Measurements from ENCODE around the gene TBPL1. TPM values are rescaled to one million over a fixed set of nuclear protein-coding genes. Genes with fewer than 3 reads are reported as not detected.

Gene TBPL1
- total and polyA plus RNA-seq, 2 of the 8 experiments (the other 6 are each of a cell fraction or from before 2014, with no cell fraction given), result 32.5 to 67.0 TPM

- peaks cover 4% of the 10 kb centered on the region for H3K79me1 ChIP-seq (ENCODE audit: low read depth, low read length)
- no peak overlapping the region for H4K8ac ChIP-seq (ENCODE audit: extremely low read depth, insufficient read depth, low read length)
- H2BK15ac ChIP-seq (ENCODE audit: low read length), result no peak overlapping the region
- H3K9me3 ChIP-seq (ENCODE audit: insufficient read depth in 2 of 2, low read depth in 1 of 2, low read length in 1 of 2), result no peaks in the 10 kb centered on the region
- H3K79me2 ChIP-seq (ENCODE audit: control insufficient read depth in 1 of 2, insufficient read depth in 2 of 2, low read length in 2 of 2), result peaks cover 8 to 87% of the 10 kb centered on the region in 2 experiments
- H3K56ac ChIP-seq (replicated peaks; ENCODE audit: insufficient read length, low read depth, low read length), result no peak overlapping the region
- no peak overlapping the region for H3K9ac ChIP-seq (replicated peaks in 1 of 4; ENCODE audit: extremely low read depth in 1 of 4, low read depth in 3 of 4, low read length in 3 of 4)
- WGBS, 2 experiments (ENCODE audit: extremely low coverage in 1 of 2, insufficient coverage in 1 of 2, insufficient read length in 1 of 2, insufficient replicate concordance in 2 of 2, low coverage in 1 of 2, low lambda C conversion rate in 2 of 2, missing lambda C conversion rate in 1 of 2), result 97% methylated on average over 4 of the region's 4 CpGs; no CpG with 5 or more reads in 1 of the 2 experiments
- no peak overlapping the region for H4K5ac ChIP-seq (ENCODE audit: insufficient read length, low read depth, low read length)
- H3K23me2 ChIP-seq (ENCODE audit: low read depth, low read length), result no peaks in the 10 kb centered on the region
- FAIRE-seq (no peak), DNase-seq (ENCODE audit: low read depth in 1 of 2, low spot score in 2 of 2) (no peak)
- H3K27ac ChIP-seq (ENCODE audit: low read depth, low read length), result no peak overlapping the region
- no peak overlapping the region for H2BK5ac ChIP-seq (ENCODE audit: low read depth, low read length)
- no peak overlapping the region for H2BK20ac ChIP-seq (ENCODE audit: low read length)
- H3K4ac ChIP-seq (replicated peaks; ENCODE audit: insufficient read length, low read depth, low read length), result no peak overlapping the region
- H3K4me3 ChIP-seq (ENCODE audit: extremely low read depth in 1 of 4, insufficient read depth in 2 of 4, low read depth in 3 of 4, low read length in 4 of 4), result no peak overlapping the region
- H3K36me3 ChIP-seq (ENCODE audit: control insufficient read depth in 2 of 4, insufficient read depth in 4 of 4, low read length in 3 of 4), result no peaks in the 10 kb centered on the region
- CTCF ChIA-PET (ENCODE audit: partially characterized antibody), result interaction anchor here (0.7 to 7.1 kb wide), 9 partner anchors 9 to 127 kb away, joined by 3 to 50 read pairs (median 3); no protein-coding TSS in a partner anchor
- H2BK12ac ChIP-seq (ENCODE audit: low read depth, low read length), result no peak overlapping the region
- POLR2A ChIA-PET (ENCODE audit: partially characterized antibody), result interaction anchor here (0.6 to 1.1 kb wide), 2 partner anchors 11 to 313 kb away, joined by 3 read pairs; no protein-coding TSS in a partner anchor
- no peak overlapping the region for H3K23ac ChIP-seq (ENCODE audit: insufficient read length)
- no peaks in the 10 kb centered on the region for H3K27me3 ChIP-seq (replicated peaks in 1 of 4; ENCODE audit: control insufficient read depth in 3 of 4, extremely low read depth in 1 of 4, insufficient read depth in 3 of 4, low read length in 3 of 4)
- H3K14ac ChIP-seq (ENCODE audit: insufficient read length), result no peak overlapping the region
- no peak overlapping the region for H2AFZ ChIP-seq (ENCODE audit: low read length)
- H2BK120ac ChIP-seq (replicated peaks; ENCODE audit: low read depth, low read length), result no peak overlapping the region
- no peak overlapping the region for H2AK5ac ChIP-seq (ENCODE audit: low read depth, low read length)
- H3K18ac ChIP-seq (ENCODE audit: extremely low read depth, low read length), result no peak overlapping the region
- peaks cover 0 to 3% (median 0%) of the 10 kb centered on the region in 4 experiments; a peak in 2 of 7 replicates for H3K4me1 ChIP-seq (replicated peaks in 1 of 4; ENCODE audit: control insufficient read depth in 3 of 4, insufficient read depth in 4 of 4, low read length in 3 of 4)
- no peak overlapping the region for H4K91ac ChIP-seq (replicated peaks; ENCODE audit: insufficient read length, low read length)
- peaks cover 0 to 4% of the 10 kb centered on the region in 2 experiments for H4K20me1 ChIP-seq (replicated peaks in 1 of 2; ENCODE audit: control insufficient read depth in 1 of 2, insufficient read depth in 2 of 2, low read length in 2 of 2)
- H3K4me2 ChIP-seq (ENCODE audit: insufficient read depth in 1 of 2, low read depth in 2 of 2, low read length in 2 of 2), result no peak overlapping the region
- no peak for TF ChIP-seq TCF12 (IDR thresholded peaks at IDR 0.05; ENCODE audit: low read depth, low read length)
- TF ChIP-seq MAFK (IDR thresholded peaks at IDR 0.05; ENCODE audit: low read depth, low read length), result no peak
- TF ChIP-seq E2F6 (IDR thresholded peaks at IDR 0.05), result no peak
- TF ChIP-seq POLR2A (IDR thresholded peaks at IDR 0.05; ENCODE audit: control extremely low read depth in 1 of 2, low read depth in 2 of 2, low read length in 2 of 2), result no peak
- TF ChIP-seq SP4 (IDR thresholded peaks at IDR 0.05; ENCODE audit: low read length), result no peak
- no peak for TF ChIP-seq GTF2F1 (IDR thresholded peaks at IDR 0.05; ENCODE audit: borderline replicate concordance, low read depth, low read length)
- no peak for TF ChIP-seq KDM4A (IDR thresholded peaks at IDR 0.05; ENCODE audit: low read depth, low read length, severe bottlenecking)
- TF ChIP-seq GABPA (IDR thresholded peaks at IDR 0.05; ENCODE audit: borderline replicate concordance, insufficient read depth, low read length), result no peak
- no peak for TF ChIP-seq JUN (IDR thresholded peaks at IDR 0.05; ENCODE audit: low read depth, low read length)
- no peak for TF ChIP-seq SIX5 (IDR thresholded peaks at IDR 0.05; ENCODE audit: low read depth, low read length)
- TF ChIP-seq JUND (IDR thresholded peaks at IDR 0.05; ENCODE audit: low read length), result no peak
- TF ChIP-seq KDM1A (IDR thresholded peaks at IDR 0.05; ENCODE audit: borderline replicate concordance, low read length), result no peak
- no peak for TF ChIP-seq BACH1 (IDR thresholded peaks at IDR 0.05; ENCODE audit: low read length)
- no peak for TF ChIP-seq SIN3A (conservative IDR thresholded peaks at IDR 0.05 in 1 of 2, IDR thresholded peaks at IDR 0.05 in 1 of 2; ENCODE audit: low read depth in 1 of 2, low read length in 2 of 2)
These were observed 11.7 kb downstream of the TBPL1 start for GRCh38 chr6:133964702-133965101.
